ENCODE results near the gene NHP2. TPM values are rescaled to one million over a fixed set of nuclear protein-coding genes. Genes with fewer than 3 reads are reported as not detected.
"Not testable (repeated sequence)": the region's sequence is repeated elsewhere in the genome, so short reads cannot be mapped to it uniquely, and the experiment has no call there.

NHP2 gene
- polyA plus RNA-seq, 1 donor = 85.3 TPM

- no peak for DNase-seq
Measured at GRCh38 chr5:178136990-178137389, 16.7 kb downstream of the NHP2 start.

DNA sequence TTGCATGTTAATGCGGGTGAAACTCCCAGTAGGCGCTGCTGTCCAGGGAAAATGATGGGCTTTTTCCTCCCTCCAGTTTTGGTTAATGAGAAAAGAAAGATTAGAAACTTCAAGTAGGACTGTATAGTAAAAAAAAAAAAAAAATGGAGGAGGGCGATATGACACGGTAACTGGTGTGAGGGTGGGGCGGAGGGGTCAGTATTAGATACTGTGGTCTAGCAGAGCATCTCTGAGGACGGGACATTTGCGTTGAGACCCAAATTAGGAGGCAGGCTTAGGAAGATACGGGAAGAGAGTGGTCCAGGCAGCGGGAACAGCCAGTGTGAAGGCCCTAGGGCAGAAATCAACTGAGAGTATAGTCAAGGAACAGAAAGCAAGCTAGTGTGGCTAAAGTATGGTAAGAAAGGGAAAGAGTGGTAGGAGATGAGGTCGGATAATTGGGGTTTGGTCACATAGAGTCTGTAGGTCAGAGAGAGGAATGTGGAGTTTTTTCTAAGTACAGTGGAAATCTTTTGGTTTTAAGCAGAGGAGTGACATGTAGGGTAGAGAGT, 22.2 kb downstream of the NHP2 start:
- no peak for DNase-seq

DNA sequence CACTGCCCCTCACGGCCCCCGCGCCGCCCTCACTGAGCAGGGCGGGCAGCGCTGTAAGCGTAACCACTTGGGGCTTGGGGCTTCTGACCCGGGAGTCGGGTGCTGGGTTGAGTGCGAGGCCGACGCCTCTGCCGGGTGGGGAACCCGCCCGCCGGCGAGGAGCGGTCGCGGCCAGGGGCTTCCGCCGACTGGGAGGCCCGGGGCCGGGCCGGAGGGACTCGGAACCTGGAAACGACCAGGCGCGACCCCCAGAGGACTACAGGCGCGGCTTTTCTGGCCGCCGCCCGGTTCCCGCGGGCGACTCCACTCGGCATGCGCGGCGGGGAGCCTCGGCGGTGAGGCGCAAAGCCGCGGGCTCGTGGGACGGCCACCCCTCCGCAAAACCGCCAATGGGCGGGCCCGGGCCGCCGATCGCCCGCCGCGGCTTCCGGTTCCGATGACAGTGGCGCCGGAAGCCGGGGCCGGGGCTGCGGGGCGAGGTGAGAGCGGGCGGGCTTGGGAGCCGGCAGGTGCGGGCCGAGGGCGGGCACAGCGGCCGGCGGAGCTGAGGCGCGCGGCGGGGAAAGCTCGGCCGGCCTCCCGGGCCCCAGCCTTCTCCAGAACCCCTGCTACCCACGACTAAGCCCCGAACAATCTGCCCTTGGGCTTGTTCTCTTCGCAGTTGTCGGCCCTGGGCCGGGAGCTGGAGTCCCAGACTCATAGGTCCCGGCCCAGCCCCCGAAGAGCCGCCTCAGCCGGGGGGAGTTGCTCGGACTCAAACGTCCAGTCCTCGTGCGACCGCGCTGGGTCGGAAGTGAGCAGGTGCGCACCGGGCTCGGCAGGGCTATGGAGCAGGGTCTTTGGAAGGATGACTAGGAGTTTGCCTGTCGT, 22.9 kb downstream of the NHP2 start, which contains the start of gene RMND5B:
Gene RMND5B (plus strand): TSS at position 439 of the 870 bp plus-strand sequence. CDS start 7,106 bp downstream, outside the sequence.
- peak; percentile 81 for DNase-seq

DNA sequence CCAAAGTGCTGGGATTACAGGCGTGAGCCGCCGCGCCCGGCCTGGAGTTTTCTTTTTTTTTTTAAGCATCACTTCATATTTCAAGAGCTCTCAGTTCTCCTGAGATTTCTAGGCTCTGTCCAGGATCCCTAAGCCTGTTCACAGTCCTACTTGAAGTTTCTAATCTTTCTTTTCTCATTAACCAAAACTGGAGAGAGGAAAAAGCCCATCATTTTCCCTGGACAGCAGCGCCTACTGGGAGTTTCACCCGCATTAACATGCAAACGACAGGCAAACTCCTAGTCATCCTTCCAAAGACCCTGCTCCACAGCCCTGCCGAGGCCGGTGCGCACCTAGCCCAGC, 23.5 kb downstream of the NHP2 start:
- not testable (repeated sequence) for DNase-seq

- DNase-seq = no peak
Measured at GRCh38 chr5:178129296-178129695, 24.4 kb downstream of the NHP2 start.

DNA sequence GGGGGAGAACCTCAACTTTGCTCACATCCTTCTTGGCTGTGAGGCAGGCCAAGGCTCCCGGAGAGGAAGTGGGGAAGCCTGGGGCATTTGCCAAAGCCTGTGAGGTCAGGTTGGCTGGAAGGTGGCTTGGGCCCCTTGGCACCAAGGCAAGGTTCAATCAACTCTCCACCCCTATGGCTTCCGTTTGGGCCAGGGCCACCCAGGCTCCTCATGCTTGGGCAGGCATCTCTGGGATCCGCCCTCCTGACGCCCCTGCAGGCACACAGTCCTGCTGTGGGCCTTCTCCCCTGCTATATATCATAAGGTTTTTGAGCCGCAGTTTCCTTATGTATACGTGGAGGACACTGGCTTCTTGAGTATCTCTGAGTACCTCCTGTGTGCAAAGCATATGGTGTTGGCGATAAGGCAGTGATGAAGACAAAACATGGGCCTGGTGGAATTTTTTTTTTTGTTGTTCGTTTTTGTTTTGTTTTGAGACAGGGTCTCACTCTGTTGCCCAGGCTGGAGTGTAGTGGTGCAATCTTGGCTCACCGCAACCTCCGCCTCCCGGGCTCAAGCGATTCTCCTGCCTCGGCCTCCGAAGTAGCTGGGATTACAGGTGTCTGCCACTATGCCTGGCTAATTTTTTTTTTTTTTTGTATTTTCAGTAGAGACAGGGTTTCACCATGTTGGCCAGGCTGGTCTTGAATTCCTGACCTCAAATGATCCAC, 26.2 kb downstream of the NHP2 start:
- not testable (repeated sequence) for DNase-seq

DNA sequence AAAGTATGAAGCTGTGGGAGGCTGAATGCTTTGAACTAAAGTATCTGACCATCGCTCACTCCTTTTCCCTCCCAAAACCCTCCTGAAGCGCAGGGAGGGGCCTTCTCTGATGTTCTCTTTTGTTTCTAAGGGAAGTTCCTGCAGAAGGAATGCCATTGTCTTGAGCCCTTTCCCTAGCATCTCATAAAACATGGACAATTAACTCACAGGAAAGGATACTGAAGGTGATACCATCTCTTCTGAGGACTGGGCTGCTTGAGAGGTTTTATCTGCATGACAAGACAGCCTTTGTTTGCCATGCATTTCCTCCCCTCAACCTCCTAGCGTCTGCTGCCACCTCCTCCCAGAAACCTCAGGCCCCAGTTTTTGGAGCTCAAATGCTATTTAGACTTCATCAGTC, 27.1 kb downstream of the NHP2 start:
- no peak for DNase-seq

GRCh38 chr5:178125253-178125906, 28.3 kb downstream of the NHP2 start:
- DNase-seq = no peak

DNA sequence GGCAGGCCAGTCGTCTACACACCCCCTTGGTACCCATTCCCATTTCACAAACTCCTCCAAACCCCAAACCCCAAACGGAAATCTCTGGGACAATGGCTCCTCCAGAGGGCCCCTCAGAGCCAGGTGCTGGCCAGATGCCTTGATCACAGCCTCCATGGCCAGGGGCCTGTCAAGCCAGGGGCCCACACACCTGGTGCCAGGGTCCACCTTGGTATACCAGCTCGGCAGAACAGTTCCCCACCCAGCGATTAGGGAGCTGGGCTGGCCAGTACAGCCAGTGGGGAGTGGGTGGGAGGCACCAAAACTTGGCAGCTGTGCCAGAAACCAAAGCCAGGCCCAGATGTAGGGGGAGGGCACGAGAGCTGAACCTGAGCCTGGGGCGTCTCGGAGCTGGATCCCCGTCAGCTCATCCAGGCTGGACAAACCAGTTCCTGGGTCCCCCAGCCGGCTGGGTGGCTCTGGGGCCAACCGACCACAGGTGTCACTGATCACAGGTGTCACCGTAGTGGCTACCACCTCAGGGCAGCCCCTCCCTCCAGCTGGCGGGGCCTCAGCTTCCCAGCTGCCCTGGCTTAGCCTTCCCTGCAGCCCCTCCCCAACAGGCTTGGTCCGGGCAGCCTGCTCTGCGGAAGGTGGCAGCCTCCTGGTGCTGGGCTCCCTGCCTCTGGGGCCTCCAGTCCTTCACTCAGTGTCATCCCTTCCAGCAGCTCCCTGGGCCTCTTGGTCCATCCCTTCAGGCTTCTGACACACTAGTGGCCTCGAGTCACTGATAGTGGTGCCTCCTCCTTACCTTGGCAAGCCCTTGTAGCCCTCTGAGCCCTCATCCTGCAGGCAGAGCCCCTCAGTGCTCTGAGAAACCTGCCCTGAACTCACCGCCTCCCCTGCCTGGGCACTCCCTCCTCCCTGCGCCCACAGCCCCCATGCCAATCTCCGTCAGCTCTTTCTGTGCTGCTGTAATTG, 29.4 kb downstream of the NHP2 start:
- no peak for DNase-seq

- no peak for DNase-seq
Measured at GRCh38 chr5:178123094-178123965, 30.4 kb downstream of the NHP2 start.

DNA sequence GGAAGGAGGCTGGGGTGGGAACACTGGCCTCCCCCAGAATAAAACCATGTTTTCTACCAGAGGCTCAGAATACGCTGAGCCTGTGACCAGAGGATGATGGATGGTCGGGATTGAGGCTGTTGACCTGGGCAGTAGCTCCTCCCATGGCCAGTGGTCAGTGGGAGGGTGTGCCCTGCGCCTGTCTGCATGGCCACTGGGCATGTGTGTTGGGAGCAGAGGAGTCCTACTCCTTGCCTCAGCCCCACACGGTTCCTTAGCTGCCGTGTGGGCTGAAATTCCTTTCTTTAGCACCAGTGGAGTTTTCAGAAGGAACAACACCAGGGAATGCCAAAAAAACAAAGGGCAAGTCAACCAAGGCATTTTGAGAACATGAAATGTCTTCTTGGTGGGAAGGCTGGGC, 31.3 kb downstream of the NHP2 start:
- DNase-seq = no peak

DNA sequence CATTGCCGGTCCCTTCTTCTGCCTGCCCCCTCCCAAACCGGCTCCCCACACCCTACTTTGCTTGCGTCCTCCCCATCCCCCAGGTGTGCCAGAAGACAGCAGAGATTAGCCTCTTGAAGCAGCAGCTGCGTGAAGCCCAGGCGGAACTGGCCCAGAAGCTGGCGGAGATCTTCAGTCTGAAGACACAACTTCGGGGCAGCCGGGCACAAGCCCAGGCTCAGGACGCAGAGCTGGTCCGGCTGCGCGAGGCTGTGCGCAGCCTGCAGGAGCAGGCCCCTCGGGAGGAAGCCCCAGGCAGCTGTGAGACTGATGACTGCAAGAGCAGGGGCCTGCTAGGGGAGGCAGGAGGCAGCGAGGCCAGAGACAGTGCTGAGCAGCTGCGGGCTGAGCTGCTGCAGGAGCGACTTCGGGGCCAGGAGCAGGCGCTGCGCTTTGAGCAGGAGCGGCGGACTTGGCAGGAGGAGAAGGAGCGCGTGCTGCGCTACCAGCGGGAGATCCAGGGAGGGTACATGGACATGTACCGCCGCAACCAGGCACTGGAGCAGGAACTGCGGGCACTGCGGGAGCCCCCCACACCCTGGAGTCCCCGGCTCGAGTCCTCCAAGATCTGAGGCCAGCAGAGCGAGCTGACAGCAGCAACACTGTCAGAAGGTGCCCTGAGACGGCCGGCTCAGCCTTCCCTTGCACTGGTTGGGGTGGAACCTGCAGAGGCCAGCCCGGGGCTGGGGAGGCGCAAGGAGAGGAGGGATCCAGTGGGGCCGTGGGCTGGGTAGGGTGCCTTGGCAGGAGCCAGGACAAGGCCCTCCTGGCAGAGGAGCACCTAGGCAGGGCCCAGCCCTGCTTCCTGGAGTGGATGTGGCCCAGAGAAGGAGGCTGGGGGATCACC, 32.1 kb downstream of the NHP2 start:
- no peak for DNase-seq

GRCh38 chr5:178120607-178121357, 32.9 kb downstream of the NHP2 start:
- peak; percentile 85 for DNase-seq

DNA sequence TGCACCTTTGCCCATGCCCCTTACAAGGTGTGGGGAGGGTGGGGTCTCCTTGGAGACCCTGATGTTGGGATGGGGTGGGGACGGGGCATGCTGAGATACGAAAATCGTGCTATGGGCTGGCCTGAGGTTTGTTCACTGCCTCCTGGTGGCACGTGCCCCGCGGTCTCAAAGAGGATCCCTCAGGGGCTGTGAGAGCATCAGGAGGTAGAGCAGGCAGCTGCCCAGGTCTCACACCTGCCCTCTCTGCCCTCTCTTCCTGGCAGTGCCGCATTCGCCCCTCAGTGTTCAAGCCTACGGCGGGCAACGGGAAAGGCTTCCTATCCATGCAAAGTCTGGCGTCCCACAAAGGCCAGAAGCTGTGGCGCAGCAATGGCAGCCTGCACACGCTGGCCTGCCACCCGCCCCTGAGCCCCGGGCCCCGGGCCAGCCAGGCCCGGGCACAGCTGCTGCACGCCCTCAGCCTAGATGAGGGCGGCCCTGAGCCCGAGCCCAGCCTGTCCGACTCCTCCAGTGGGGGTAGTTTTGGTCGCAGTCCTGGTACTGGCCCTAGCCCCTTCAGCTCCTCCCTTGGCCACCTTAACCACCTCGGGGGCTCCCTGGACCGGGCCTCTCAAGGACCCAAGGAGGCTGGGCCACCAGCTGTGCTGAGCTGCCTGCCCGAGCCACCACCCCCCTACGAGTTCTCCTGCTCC, 33.6 kb downstream of the NHP2 start:
- no peak for DNase-seq

- no peak for DNase-seq
Measured at GRCh38 chr5:178117923-178118701, 35.6 kb downstream of the NHP2 start.

DNA sequence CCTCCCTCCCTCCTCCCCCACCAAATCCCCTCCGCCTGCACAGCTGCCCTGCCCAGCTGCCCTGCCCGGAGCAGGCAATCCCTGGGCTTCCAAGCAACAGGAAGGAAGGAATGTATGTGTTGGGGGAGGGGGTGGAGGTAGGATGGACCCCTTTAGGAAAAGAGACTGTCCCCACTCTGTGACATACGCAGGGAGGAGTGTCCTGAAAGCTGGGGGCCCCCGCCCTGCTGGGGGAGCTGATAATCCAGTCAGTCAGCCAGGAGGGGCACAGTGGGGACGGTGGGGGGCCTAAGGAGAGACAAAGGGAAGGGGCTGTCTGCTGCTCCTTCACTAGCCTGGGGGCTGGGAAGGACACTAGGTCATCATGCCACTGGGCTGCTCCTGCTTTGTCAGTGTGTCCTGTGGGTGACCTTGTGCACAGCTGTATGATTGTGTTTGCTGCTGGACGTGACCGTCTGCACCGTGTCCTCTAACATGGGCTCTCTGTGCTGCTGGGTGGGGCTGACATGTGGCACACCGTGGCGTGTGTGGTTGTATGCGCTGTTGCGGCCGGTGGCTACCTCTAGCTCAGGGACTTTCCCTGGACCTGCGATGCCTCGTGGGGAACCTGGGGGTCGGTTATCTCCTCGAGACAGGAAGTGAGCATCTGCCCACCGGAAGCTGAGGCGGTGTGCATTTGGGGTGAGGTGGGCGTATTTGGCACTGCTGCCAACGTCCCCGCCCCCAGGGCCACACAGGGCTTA, 37.4 kb downstream of the NHP2 start:
- DNase-seq = no peak
